Activated CD4-positive, CD25-positive, alpha-beta regulatory T cell treated with anti-CD3 and anti-CD28 coated beads, Interleukin-2, amount 50 U/mL, for 24 hours (primary cell): Measurements from ENCODE around the gene HCRT.
A peak's percentile ranks its signal among the peaks of the same experiment; 100 is the strongest.
"Not testable (repeated sequence)": the region's sequence is repeated elsewhere in the genome, so short reads cannot be mapped to it uniquely, and the experiment has no call there.

Experiments
- ATAC-seq, 2 donors: fragments of 150-1000 bp; cut with Tn5 transposase; one replicate each; pipeline ENCODE4 v1.10.0; 2021; ENCODE audit warnings: mild to moderate bottlenecking in 1 of 2, moderate library complexity in 1 of 2

Gene HCRT

GRCh38 chr17:42184713-42185620 lies at the start of gene HCRT:
TSS of gene HCRT (minus strand) at chr17:42185452. CDS start at chr17:42185365, 87 bp downstream.
- no peak for ATAC-seq

DNA sequence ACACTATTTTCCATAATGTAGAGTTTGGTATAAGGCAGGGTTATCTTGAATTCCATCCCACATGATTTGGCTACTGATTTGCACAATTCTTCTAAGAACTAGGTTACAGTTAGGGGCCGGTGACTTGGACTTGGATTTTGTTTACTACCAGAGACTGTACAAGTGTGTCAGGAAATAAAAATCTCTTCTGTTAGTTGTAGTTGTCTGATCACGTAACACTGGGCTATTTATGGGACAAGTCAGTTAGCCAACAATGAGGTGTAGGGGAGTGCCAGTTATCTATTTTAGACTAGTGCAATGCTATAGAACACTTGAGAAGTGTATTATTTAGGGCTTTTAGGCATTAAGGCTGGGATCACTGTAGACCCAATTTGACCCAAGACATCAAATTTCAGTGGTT lies 48.7 kb upstream of the HCRT start:
- ATAC-seq = no peak

GRCh38 chr17:42233156-42233555 lies 47.9 kb upstream of the HCRT start:
- ATAC-seq = no peak

GRCh38 chr17:42230225-42230624 lies 45.0 kb upstream of the HCRT start:
- ATAC-seq = peak; percentile 88 to 91

DNA sequence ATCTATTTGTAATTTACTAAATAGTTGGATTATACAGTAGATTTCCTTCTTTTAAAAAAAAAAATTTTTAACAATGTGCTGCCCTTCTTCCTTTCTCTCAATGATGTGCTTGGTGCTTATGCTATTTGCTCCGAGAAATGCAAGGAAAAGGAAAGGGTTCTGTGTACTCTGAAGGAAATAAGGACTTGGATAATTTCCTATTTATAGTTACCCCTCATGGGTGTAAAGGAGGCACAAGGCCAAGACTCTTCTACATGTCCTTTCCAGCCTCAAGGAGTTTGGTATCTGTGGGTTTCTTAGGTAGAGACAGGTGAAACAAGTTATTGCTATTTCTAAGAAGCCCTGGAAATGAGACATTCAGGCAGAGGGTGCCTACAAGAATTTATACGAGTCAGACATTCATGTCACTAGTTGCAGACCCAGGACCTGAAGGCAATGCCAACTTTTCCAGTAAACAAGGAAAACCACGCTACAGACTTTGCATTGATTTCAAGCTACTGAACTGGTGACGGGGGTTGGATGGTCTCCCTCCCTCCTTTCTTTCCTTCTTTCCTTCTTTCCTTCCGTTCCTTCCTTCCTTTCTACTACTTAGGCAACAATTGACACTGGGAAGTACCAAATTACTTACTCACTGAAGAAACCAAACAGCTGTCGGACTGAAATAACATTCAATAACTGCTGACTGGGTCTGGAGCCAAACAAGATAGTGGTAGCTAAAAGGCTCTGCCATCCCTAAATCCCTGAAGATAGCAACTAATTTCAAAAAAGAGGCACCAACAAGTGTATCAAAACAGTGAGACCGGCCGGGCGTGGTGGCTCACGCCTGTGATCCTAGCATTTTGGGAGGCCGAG lies 42.8 kb upstream of the HCRT start:
- ATAC-seq = no peak

DNA sequence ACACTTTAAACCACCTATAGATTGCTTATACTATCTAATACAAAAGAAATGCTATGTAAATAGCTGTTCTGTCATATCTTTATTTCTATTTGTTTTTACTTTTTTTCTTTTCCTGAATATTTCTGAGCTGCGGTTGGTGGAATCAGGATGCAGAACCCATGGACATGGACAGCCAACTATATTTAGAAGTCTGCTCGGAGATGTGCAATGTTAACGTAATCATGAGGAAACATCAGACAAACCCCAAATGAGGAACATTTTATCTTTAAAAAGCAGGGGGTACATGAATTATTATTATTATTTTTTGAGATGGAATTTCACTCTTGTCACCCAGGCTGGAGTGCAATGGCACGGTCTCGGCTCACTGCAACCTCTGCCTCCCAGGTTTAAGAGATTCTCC lies 40.4 kb upstream of the HCRT start:
- no peak for ATAC-seq

DNA sequence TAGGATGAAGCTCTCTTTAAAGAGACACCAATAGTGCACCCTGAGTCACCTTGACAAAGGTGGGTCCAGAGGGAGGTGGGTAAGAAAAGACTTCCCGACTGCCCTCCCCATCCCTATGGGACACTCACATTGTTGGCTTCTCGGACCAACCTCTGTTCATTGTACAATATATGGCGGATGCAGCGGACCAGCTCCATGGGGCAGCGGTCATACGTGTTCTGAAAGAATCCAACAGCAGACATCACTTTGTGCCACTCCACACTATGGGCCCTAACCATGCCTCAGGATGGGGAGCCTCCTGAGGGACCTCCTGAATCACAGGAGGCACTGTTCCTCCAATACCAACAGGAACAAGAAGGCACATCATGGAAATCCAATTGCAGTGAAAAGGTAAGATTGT lies 39.4 kb upstream of the HCRT start:
- ATAC-seq = no peak

DNA sequence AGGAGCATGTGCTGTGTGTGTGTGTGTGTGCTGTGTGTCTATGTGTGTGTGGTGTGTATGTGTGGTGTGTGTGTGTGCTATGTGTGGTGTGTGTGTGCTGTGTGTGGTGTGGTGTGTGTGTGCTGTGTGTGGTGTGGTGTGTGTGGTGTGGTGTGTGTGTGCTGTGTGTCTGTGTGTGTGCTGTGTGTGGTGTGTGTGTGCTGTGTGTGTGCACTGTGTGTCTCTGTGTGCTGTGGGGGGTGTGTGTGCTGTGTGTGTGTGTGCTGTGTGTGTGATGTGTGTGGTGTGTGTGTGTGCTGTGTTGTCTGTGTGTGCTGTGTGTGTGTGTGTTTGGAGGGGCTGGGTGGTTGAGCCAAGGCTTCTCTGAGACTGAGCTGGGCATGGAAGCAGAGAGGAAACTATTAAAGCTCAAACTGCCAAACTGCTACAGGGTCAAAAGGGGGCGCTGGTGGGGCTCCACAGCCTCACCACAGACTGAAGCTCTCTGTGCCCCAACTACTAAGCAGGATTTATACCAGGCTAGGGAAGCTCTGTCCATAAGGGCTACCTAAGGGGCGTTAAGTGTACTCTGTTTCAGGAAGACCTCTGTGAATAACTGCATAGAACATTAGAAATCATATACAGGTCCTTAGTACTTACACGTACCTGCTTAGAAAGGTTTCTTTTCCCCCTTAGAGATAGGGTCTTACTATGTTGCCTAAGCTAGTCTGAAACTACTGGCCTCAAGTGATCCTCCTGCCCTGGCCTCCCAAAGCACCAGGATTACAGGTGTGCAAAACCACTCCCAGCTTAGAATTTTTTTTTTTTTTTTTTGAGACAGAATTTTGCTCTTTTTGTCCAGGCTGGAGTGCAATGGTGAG lies 36.9 kb upstream of the HCRT start:
- ATAC-seq = peak; percentile 74 to 83

GRCh38 chr17:42219280-42219679 lies 34.0 kb upstream of the HCRT start:
- ATAC-seq = not testable (repeated sequence)

DNA sequence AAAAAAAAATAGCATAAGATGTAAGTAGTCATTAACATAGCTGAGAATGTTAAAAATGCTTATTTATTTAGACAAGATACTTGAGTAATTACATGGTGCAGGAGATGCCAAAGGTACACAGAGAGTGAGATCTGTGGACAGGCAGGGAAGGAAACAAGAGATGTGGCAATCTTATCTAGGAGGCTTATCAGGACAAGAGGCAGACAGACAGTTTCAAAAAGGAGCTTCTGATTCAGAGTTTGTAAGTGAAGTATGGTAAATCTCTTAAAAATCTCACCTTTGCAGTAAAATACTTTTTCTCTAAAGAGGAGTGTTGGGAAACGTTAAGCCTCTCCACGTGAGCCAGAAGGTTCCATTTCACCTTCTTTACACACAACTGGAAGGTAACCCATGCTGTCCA lies 28.9 kb upstream of the HCRT start:
- ATAC-seq = no peak

DNA sequence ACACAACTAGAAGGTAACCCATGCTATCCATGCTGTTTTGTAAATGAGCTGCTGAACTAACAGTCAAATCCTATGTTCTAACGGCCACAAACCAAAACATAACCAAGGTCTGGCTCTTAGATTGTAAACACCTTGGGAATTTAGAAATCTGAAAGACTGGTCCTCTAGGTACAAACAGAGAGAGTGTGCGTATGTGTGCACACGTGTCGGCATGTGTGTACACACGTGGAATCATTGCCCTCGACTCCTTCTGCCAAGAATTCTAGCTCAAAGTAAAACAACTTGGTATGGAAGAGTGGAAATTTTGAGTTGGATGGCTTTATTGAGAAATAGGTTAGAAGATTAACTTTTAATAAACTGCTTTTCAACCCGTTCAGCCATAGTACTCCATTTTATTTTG lies 27.1 kb upstream of the HCRT start:
- ATAC-seq = no peak

GRCh38 chr17:42211921-42212341 lies 26.7 kb upstream of the HCRT start:
- not testable (repeated sequence) for ATAC-seq

GRCh38 chr17:42210046-42210445 lies 24.8 kb upstream of the HCRT start:
- no peak for ATAC-seq

- ATAC-seq = not testable (repeated sequence)
Measured at GRCh38 chr17:42206153-42206612, 20.9 kb upstream of the HCRT start.

DNA sequence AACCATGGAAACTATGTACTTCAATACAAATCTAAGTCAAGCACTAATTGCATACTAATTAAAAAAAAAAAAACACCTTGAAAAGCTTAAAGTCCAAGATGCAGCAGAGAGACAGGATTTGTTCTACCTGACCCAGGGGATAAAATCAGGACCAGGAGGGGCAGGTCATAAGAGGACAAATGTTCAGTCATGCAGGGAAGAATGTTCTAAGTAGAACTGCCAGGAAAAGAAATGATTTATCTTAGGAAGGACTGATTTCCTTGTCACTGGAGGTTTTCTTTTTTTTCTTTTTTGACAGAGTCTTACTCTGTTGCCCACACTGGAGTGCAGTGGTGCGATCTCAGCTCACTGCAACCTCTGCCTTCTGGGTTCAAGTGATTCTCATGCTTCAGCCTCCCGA lies 18.1 kb upstream of the HCRT start:
- no peak for ATAC-seq

DNA sequence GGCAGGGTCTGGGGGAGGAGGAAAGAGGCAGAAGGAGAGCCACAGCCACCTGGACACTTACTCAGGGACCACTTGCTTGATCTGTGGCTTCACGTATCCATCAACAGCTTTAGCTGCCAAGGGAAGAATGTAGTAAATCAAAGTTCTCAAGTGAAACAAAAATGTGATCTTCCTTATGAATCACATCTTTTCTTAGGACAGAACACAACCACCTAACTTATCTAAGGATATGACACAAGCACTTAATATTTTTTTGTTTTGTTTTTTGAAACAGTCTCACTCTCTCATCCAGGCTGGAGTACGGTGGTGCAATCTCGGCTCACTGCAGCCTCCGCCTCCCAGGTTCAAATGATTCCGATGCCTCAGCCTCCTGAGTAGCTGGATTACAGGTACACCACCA lies 17.4 kb upstream of the HCRT start:
- ATAC-seq = no peak

DNA sequence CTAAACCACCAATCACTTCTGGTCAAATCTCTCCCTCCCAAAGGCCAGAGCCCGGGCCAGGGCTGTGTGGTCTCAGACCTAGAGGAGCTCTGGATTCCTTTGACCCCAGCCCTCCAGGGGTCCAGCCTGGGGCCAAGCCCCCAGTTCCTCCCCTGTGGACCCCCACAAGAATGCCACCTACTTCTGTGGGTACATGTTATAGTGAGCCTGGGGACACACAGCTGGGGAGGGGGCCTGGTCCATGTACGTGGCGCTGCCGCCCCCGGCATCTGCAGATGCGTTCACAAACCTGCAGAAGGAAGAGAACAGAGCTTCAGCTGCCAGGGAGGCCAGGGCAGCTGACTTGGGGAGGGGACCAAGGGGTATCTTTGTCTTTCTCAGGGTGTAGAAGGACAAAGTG lies 16.9 kb upstream of the HCRT start:
- no peak for ATAC-seq

- no peak for ATAC-seq
Measured at GRCh38 chr17:42201458-42201772, 16.2 kb upstream of the HCRT start.

DNA sequence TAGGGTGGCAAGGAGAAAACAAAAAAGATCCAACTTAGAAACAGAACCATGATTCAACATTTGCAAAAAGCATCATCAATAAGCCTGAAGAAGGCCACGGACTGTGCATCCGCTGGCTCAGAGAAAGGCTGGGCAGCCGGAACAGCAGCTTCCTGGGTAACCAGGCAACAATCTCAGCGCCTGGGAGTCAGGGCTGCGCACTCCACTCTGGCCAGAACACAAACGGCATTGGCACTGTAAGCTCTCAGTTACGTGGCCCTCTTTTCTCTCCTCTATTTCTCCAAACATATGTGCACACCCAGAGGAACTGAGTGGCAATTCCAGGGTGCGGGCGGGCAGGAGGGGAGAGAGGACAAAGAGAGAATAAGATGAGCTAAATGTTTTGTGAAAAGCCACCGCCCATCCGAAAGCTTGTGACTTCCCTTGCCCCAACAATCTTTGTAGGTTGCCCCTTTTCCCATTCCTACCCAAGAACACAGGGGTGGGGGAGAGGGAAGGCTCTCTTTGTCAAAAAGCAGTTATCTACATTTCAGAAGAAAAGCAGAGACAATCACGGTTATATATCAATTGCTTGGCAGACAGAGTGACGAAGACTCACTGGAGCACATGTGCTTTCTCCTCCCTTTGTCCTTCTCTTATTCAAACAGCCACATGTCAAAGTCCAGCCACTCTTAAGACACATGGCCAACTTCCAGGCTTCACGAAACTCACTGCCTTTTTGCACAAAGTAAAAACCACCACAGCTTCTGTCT lies 15.6 kb upstream of the HCRT start:
- no peak for ATAC-seq

DNA sequence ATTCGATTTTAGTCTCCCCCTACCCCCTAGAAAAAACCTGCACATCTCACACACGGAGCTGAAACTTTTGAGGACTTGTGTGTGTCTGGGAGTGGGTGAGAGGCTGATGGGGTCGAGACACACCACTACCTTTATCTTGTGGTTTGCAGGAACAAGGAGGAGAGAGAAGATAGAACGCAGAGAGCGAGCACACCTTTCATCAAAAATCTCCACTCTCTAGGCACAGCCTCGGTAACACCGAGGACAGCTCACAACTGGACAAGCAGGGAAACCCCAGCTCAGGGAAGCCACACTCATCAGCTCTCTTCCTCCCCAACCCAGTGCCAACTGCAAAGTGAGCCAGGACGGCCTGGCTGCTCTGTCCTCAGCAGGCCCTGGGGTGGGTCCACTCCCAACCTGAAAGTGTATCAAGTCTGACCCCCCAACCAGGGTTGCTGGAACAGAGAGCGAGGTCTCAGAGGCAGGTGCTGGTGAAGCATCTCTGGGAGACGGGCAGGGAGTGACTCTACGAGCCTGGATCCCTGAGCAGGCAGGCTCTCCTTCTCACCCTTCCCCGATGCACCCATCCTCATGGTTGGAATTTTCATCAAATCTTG lies 14.3 kb upstream of the HCRT start:
- no peak for ATAC-seq

- ATAC-seq = no peak
Measured at GRCh38 chr17:42198897-42199296, 13.6 kb upstream of the HCRT start.
